A549 (cell line): ENCODE measurements around the gene TTC17. TPM values are rescaled to one million over a fixed set of nuclear protein-coding genes. Genes with fewer than 3 reads are reported as not detected.

ENCODE experiments used
- ATAC-seq, 2 experiments: fragments of 200-7000 bp in 1 of 2; fragments of >200 bp in 1 of 2; cut with Nextera tagmentation in 1 of 2; cut with Tn5 transposase in 1 of 2; 3 replicates each; pipeline versions ENCODE4 v1.8.0 to v1.9.1; 2018 to 2020; ENCODE audit warnings: mild to moderate bottlenecking in 1 of 2, moderate library complexity in 1 of 2
- CTCF ChIA-PET: fragments of 300-600 bp; sonication (Branson Sonifier 250); formaldehyde crosslinking; extraction: SDS; loops from one replicate; lab custom pipeline; 2021; ENCODE audit warnings: antibody characterized with exemption, inconsistent platforms; lab: Yijun Ruan, JAX
- POLR2A ChIA-PET: fragments of 350-600 bp; formaldehyde crosslinking; extraction: SDS; loops from one replicate; lab custom pipeline; 2021; ENCODE audit warnings: antibody characterized with exemption, inconsistent platforms; lab: Yijun Ruan, JAX
- DNase-seq, 2 experiments: peaks; one replicate each; pipeline versions ENCODE4 v3.0.0 to v3.0.0-alpha.2; 2011 to 2016; ENCODE audit warnings: low read depth in 1 of 2, low spot score in 1 of 2
- FAIRE-seq: peaks from 2 replicates; lab custom pipeline; 2011; peaks lifted over from hg19 to GRCh38; lab: Jason Lieb, UNC
- H3K27ac ChIP-seq, 2 experiments: fragments of >200 bp; sonication (Bioruptor Twin); formaldehyde crosslinking; 3 replicates each; pipeline ENCODE4 v1.5.1; 2016 to 2017
- H3K4me1 ChIP-seq: fragments of >200 bp; sonication (Bioruptor Twin); formaldehyde crosslinking; 3 replicates; pipeline ENCODE4 v1.6.1; 2016
- H3K4me2 ChIP-seq: fragments of >200 bp; sonication (Bioruptor Twin); formaldehyde crosslinking; 3 replicates; pipeline ENCODE4 v1.6.1; 2016
- H3K4me3 ChIP-seq: fragments of >200 bp; sonication (Bioruptor Twin); formaldehyde crosslinking; 3 replicates; pipeline ENCODE4 v1.5.1; 2016
- H3K9me3 ChIP-seq: fragments of >200 bp; sonication (Bioruptor Twin); formaldehyde crosslinking; 3 replicates; pipeline ENCODE4 v1.6.1; 2016
- CBX8 ChIP-seq: fragments of 200-600 bp; sonication (generic); IDR thresholded peaks from 2 replicates; pipeline ENCODE4 v1.6.1; 2016
- CEBPB ChIP-seq, 2 experiments: fragments of >200 bp in 1 of 2; sonication (Bioruptor Twin) in 1 of 2; formaldehyde crosslinking in 1 of 2; IDR thresholded peaks; 2 replicates each; pipeline ENCODE4 v1.6.1; 2012 to 2016
- CHD4 ChIP-seq: fragments of 200-600 bp; sonication (generic); IDR thresholded peaks from 2 replicates; pipeline ENCODE4 v1.6.1; 2016; ENCODE audit warnings: antibody characterized with exemption, mild to moderate bottlenecking, borderline replicate concordance
- EHF ChIP-seq: fragments of 250-450 bp; sonication (Bioruptor Pico); IDR thresholded peaks from 2 replicates; pipeline ENCODE4 v1.5.0; 2020; ENCODE audit warnings: mild to moderate bottlenecking
- EHMT2 ChIP-seq: fragments of 200-600 bp; sonication (generic); IDR thresholded peaks from 2 replicates; pipeline ENCODE4 v1.6.1; 2016; ENCODE audit warnings: antibody characterized with exemption, low read depth, mild to moderate bottlenecking, moderate library complexity
- ELK1 ChIP-seq: fragments of 150-350 bp; IDR thresholded peaks from 2 replicates; pipeline ENCODE4 v1.6.1; 2014; ENCODE audit warnings: low read depth, mild to moderate bottlenecking, low read length
- EP300 ChIP-seq, 2 experiments: fragments of >200 bp; sonication (Bioruptor Twin); formaldehyde crosslinking; IDR thresholded peaks; 2 replicates in 1 of 2; 3 replicates in 1 of 2; pipeline ENCODE4 v1.6.1; 2016 to 2017
- HEYL ChIP-seq: fragments of 250-450 bp; sonication (Bioruptor Pico); IDR thresholded peaks from 2 replicates; pipeline ENCODE4 v1.8.0; 2021; ENCODE audit warnings: mild to moderate bottlenecking, moderate library complexity
- HOXB13 ChIP-seq: fragments of 250-450 bp; sonication (Bioruptor Pico); IDR thresholded peaks from 2 replicates; pipeline ENCODE4 v1.5.0; 2020; ENCODE audit warnings: low read depth, mild to moderate bottlenecking, moderate library complexity
- JUN ChIP-seq, 2 experiments: fragments of >200 bp; sonication (Bioruptor Twin); formaldehyde crosslinking; IDR thresholded peaks; 2 replicates in 1 of 2; 3 replicates in 1 of 2; pipeline ENCODE4 v1.6.1; 2016 to 2017
- KDM1A ChIP-seq: fragments of 200-600 bp; sonication (generic); IDR thresholded peaks from 2 replicates; pipeline ENCODE4 v1.6.1; 2016; ENCODE audit warnings: low read depth, mild to moderate bottlenecking
- MAZ ChIP-seq: fragments of 150-350 bp; IDR thresholded peaks from 2 replicates; pipeline ENCODE4 v1.6.1; 2014; ENCODE audit warnings: antibody characterized with exemption, low read depth, low read length, borderline replicate concordance
- NFE2L2 ChIP-seq: fragments of 150-350 bp; conservative IDR thresholded peaks from 2 replicates; pipeline ENCODE4 v1.6.1; 2014; ENCODE audit warnings: low read length
- NR3C1 ChIP-seq: fragments of >200 bp; sonication (Bioruptor Twin); formaldehyde crosslinking; IDR thresholded peaks from 3 replicates; pipeline ENCODE4 v1.6.1; 2017
- SMC3 ChIP-seq: fragments of >200 bp; sonication (Bioruptor Twin); formaldehyde crosslinking; IDR thresholded peaks from 3 replicates; pipeline ENCODE4 v1.6.1; 2018; ENCODE audit warnings: inconsistent platforms
- TFCP2L1 ChIP-seq: fragments of 250-450 bp; sonication (Bioruptor Pico); IDR thresholded peaks from 2 replicates; pipeline ENCODE4 v1.5.0; 2021; ENCODE audit warnings: mild to moderate bottlenecking
- ZNF302 ChIP-seq: fragments of 250-450 bp; sonication (Bioruptor Pico); IDR thresholded peaks from 2 replicates; pipeline ENCODE4 v1.9.0; 2021; ENCODE audit warnings: inconsistent platforms, mild to moderate bottlenecking, moderate library complexity
- WGBS: methylation state at CpG from one replicate; pipeline ENCODE4 v1.1.6; 2017; ENCODE audit errors: missing lambda C conversion rate; 5-methylcytosine and 5-hydroxymethylcytosine counted together
- polyA plus RNA-seq, 4 experiments: library from polyadenylated mRNA; depleted of rRNA in 3 of 4; stranded (reverse); fragments of >200 nt; fragmentation: RNase III in 1 of 4; extraction: RNeasy Plus Mini Kit Qiagen cat#74134 plus additional on column Dnase treatment in 1 of 4; gene quantifications; 2 replicates in 3 of 4; 3 replicates in 1 of 4; pipeline ENCODE4 v1.2.3, GENCODE V29; 2011 to 2017
- TF ChIP-seq, protein P1 (sequence below): fragments of 450-650 bp; IDR thresholded peaks from 2 replicates; pipeline ENCODE4 v1.6.1; 2014; ENCODE audit warnings: antibody characterized with exemption
- TF ChIP-seq, protein P2 (sequence below): fragments of >200 bp; sonication (Bioruptor Twin); formaldehyde crosslinking; IDR thresholded peaks from 2 replicates; pipeline ENCODE4 v1.6.1; 2016
- TF ChIP-seq, protein P3 (sequence below): fragments of 250-450 bp; sonication (Bioruptor Pico); IDR thresholded peaks from 2 replicates; pipeline ENCODE4 v1.5.0; 2021; ENCODE audit warnings: mild to moderate bottlenecking, moderate library complexity, borderline replicate concordance
- TF ChIP-seq, protein P4 (sequence below): IDR thresholded peaks from 2 replicates; pipeline ENCODE4 v1.6.1; 2012; ENCODE audit warnings: low read depth, borderline replicate concordance
- TF ChIP-seq, protein P5 (sequence below): fragments of 200-600 bp; sonication (generic); IDR thresholded peaks from 2 replicates; pipeline ENCODE4 v1.6.1; 2016; ENCODE audit warnings: antibody characterized with exemption, mild to moderate bottlenecking, moderate library complexity
- TF ChIP-seq, protein P6 (sequence below): IDR thresholded peaks from 2 replicates; pipeline ENCODE4 v1.6.1; 2012

Gene TTC17
- polyA plus RNA-seq, 2 of the 4 experiments (the other 2 are of a cell fraction) = 28.9 to 89.4 TPM

GRCh38 chr11:43440486-43440885, 81.8 kb downstream of the TTC17 start:
- CTCF ChIA-PET = no interaction called here
- H3K4me1 ChIP-seq = no peaks in the 10 kb centered on the region
- DNase-seq (no peak), FAIRE-seq (no peak)
- H3K27ac ChIP-seq = no peak overlapping the region
- TF ChIP-seq HEYL (CRISPR knock-in tag) (no peak), EHF (no peak), JUN (IDR thresholded peaks at IDR 0.05) (no peak)
- TF ChIP-seq, protein P1, sequence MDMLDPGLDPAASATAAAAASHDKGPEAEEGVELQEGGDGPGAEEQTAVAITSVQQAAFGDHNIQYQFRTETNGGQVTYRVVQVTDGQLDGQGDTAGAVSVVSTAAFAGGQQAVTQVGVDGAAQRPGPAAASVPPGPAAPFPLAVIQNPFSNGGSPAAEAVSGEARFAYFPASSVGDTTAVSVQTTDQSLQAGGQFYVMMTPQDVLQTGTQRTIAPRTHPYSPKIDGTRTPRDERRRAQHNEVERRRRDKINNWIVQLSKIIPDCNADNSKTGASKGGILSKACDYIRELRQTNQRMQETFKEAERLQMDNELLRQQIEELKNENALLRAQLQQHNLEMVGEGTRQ = no peak
- TF ChIP-seq, protein P2, sequence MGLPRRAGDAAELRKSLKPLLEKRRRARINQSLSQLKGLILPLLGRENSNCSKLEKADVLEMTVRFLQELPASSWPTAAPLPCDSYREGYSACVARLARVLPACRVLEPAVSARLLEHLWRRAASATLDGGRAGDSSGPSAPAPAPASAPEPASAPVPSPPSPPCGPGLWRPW = no peak
- TF ChIP-seq, protein P3, sequence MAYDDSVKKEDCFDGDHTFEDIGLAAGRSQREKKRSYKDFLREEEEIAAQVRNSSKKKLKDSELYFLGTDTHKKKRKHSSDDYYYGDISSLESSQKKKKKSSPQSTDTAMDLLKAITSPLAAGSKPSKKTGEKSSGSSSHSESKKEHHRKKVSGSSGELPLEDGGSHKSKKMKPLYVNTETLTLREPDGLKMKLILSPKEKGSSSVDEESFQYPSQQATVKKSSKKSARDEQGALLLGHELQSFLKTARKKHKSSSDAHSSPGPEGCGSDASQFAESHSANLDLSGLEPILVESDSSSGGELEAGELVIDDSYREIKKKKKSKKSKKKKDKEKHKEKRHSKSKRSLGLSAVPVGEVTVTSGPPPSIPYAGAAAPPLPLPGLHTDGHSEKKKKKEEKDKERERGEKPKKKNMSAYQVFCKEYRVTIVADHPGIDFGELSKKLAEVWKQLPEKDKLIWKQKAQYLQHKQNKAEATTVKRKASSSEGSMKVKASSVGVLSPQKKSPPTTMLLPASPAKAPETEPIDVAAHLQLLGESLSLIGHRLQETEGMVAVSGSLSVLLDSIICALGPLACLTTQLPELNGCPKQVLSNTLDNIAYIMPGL (CRISPR knock-in tag) = no peak
- TF ChIP-seq, all 56 proteins: peak for 0
- Histone ChIP-seq H3K4me2 (no peak overlapping the region), H3K4me3 (no peak overlapping the region), H3K9me3 (no peaks in the 10 kb centered on the region)
- 87% methylated on average over 2 of the region's 2 CpGs for WGBS
- POLR2A ChIA-PET = no interaction called here
- ATAC-seq = no peak

DNA sequence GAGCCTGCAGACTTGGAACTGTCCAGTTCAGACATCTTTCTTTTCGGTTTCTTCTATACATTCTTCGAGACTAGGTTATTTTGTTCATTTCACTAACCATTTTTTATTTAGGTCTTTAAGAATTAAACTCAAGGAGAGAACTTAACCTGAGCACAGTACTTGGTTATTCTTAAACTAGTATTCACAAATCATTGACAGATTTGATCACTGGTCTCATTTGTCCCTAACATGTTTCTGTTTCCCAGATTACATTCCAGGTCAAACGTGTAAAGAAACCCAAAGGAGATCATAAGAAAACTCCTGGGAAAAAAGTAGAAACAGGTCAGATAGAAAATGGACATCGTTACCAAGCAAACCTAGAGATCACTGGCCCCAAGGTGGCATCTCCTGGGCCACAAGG, 85.1 kb downstream of the TTC17 start:
- no peak overlapping the region for H3K27ac ChIP-seq
- H3K4me1 ChIP-seq = no peaks in the 10 kb centered on the region
- WGBS = 93% methylated on average over 4 of the region's 4 CpGs
- POLR2A ChIA-PET = no interaction called here
- no peaks in the 10 kb centered on the region for H3K9me3 ChIP-seq
- no peak overlapping the region for H3K4me2 ChIP-seq
- CTCF ChIA-PET = no interaction called here
- no peak for ATAC-seq
- H3K4me3 ChIP-seq = no peak overlapping the region
- FAIRE-seq = no peak
- TF ChIP-seq EHMT2 = no peak
- no peak for TF ChIP-seq ELK1
- no peak for TF ChIP-seq CHD4
- no peak for TF ChIP-seq ZNF302
- TF ChIP-seq KDM1A = no peak
- TF ChIP-seq CEBPB (IDR thresholded peaks at IDR 0.05) = no peak
- no peak for TF ChIP-seq NR3C1
- TF ChIP-seq SMC3 = no peak
- TF ChIP-seq HOXB13 (CRISPR knock-in tag) = no peak
- TF ChIP-seq, protein P4, sequence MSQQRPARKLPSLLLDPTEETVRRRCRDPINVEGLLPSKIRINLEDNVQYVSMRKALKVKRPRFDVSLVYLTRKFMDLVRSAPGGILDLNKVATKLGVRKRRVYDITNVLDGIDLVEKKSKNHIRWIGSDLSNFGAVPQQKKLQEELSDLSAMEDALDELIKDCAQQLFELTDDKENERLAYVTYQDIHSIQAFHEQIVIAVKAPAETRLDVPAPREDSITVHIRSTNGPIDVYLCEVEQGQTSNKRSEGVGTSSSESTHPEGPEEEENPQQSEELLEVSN = no peak
- no peak for TF ChIP-seq EP300 (IDR thresholded peaks at IDR 0.05)
- TF ChIP-seq, protein P1 = no peak
- TF ChIP-seq MAZ = no peak
- TF ChIP-seq, protein P5, sequence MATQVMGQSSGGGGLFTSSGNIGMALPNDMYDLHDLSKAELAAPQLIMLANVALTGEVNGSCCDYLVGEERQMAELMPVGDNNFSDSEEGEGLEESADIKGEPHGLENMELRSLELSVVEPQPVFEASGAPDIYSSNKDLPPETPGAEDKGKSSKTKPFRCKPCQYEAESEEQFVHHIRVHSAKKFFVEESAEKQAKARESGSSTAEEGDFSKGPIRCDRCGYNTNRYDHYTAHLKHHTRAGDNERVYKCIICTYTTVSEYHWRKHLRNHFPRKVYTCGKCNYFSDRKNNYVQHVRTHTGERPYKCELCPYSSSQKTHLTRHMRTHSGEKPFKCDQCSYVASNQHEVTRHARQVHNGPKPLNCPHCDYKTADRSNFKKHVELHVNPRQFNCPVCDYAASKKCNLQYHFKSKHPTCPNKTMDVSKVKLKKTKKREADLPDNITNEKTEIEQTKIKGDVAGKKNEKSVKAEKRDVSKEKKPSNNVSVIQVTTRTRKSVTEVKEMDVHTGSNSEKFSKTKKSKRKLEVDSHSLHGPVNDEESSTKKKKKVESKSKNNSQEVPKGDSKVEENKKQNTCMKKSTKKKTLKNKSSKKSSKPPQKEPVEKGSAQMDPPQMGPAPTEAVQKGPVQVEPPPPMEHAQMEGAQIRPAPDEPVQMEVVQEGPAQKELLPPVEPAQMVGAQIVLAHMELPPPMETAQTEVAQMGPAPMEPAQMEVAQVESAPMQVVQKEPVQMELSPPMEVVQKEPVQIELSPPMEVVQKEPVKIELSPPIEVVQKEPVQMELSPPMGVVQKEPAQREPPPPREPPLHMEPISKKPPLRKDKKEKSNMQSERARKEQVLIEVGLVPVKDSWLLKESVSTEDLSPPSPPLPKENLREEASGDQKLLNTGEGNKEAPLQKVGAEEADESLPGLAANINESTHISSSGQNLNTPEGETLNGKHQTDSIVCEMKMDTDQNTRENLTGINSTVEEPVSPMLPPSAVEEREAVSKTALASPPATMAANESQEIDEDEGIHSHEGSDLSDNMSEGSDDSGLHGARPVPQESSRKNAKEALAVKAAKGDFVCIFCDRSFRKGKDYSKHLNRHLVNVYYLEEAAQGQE = no peak
- no peak for TF ChIP-seq CBX8
- no peak for TF ChIP-seq TFCP2L1 (CRISPR knock-in tag)
- no peak for TF ChIP-seq NFE2L2
- TF ChIP-seq, protein P6, sequence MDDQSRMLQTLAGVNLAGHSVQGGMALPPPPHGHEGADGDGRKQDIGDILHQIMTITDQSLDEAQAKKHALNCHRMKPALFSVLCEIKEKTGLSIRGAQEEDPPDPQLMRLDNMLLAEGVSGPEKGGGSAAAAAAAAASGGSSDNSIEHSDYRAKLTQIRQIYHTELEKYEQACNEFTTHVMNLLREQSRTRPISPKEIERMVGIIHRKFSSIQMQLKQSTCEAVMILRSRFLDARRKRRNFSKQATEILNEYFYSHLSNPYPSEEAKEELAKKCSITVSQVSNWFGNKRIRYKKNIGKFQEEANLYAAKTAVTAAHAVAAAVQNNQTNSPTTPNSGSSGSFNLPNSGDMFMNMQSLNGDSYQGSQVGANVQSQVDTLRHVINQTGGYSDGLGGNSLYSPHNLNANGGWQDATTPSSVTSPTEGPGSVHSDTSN = no peak
- DNase-seq = no peak
